Upper lobe of left lung (tissue), 4 donors: ENCODE measurements around the gene ZBTB45.

Source experiments
- POLR2AphosphoS5 ChIP-seq, 2 donors: sonication (generic); formaldehyde crosslinking; IDR thresholded peaks; one replicate each; pipeline ENCODE4 v1.5.1; 2017; ENCODE audit warnings: antibody characterized with exemption in 2 of 2
- TF ChIP-seq, protein P1 (sequence below), 6 experiments: fragments of 450-650 bp in 4 of 6; fragments of 200-600 bp in 2 of 6; sonication (generic) in 2 of 6; IDR thresholded peaks; one replicate each; pipeline ENCODE4 v1.5.1; 2016 to 2019; ENCODE audit warnings: antibody characterized with exemption in 6 of 6

DNA sequence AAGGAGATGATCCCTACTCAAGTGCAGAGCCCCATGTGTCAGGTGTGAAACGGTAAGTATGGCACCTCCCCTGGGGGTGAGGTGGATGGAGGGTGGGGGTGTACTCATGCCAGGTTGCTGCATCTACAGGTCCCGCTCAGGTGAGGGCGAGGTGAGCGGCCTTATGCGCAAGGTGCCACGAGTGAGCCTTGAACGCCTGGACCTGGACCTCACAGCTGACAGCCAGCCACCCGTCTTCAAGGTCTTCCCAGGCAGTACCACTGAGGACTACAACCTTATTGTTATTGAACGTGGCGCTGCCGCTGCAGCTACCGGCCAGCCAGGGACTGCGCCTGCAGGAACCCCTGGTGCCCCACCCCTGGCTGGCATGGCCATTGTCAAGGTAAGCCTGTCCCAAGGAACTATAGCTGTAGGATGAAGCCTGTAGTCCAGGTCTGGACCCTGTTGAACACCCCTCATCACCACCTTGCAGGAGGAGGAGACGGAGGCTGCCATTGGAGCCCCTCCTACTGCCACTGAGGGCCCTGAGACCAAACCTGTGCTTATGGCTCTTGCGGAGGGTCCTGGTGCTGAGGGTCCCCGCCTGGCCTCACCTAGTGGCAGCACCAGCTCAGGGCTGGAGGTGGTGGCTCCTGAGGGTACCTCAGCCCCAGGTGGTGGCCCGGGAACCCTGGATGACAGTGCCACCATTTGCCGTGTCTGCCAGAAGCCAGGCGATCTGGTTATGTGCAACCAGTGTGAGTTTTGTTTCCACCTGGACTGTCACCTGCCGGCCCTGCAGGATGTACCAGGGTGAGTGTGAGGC lies 29.5 kb upstream of the ZBTB45 start:
- no peak for TF ChIP-seq POLR2AphosphoS5 (IDR thresholded peaks at IDR 0.05)
- TF ChIP-seq, protein P1, sequence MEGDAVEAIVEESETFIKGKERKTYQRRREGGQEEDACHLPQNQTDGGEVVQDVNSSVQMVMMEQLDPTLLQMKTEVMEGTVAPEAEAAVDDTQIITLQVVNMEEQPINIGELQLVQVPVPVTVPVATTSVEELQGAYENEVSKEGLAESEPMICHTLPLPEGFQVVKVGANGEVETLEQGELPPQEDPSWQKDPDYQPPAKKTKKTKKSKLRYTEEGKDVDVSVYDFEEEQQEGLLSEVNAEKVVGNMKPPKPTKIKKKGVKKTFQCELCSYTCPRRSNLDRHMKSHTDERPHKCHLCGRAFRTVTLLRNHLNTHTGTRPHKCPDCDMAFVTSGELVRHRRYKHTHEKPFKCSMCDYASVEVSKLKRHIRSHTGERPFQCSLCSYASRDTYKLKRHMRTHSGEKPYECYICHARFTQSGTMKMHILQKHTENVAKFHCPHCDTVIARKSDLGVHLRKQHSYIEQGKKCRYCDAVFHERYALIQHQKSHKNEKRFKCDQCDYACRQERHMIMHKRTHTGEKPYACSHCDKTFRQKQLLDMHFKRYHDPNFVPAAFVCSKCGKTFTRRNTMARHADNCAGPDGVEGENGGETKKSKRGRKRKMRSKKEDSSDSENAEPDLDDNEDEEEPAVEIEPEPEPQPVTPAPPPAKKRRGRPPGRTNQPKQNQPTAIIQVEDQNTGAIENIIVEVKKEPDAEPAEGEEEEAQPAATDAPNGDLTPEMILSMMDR (IDR thresholded peaks at IDR 0.05) = no peak
